ENCODE measurements around the gene CTSH.

The CTSH gene

DNA sequence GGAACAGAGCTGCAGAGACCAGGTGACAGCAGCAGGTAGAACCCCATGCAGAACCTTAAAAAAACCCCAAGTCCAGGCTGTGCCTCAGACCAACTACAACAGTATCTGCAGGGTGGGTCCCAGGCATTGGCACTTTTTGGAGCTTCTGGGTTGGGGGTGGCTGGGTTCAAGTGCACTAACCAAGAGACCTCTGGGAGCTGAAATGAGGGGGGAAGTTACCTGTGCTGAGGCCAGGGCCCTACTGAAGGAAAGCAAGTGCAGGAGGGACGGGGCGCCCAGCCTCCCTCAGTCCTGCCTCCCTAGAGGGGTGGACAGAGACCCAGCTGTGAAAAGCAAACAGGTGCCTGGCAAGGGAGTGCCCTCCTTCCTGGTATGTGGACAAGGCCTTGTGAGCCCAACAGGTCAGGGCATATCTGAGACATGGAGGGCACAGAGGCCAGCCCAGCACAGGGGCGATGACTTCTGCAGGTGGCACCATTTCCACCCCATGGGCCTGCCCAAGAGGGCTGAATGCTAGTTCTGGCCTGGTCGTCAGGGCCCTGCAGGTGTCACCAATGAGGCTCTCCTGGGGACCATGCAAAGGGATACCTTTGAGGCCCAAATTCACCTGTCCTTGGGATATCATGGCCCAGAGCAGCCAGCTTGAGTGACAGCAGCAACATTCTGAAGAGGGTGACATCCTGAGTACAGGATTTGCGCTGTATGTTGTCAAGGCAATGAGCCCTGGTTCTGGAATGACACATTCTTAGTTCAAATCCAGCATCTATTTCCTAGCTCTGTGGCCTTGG lies 18.7 kb downstream of the CTSH start:
- no peak for DNase-seq (ENCODE audit: low read depth, low spot score)
- no peak overlapping the region for H3K27ac ChIP-seq

DNA sequence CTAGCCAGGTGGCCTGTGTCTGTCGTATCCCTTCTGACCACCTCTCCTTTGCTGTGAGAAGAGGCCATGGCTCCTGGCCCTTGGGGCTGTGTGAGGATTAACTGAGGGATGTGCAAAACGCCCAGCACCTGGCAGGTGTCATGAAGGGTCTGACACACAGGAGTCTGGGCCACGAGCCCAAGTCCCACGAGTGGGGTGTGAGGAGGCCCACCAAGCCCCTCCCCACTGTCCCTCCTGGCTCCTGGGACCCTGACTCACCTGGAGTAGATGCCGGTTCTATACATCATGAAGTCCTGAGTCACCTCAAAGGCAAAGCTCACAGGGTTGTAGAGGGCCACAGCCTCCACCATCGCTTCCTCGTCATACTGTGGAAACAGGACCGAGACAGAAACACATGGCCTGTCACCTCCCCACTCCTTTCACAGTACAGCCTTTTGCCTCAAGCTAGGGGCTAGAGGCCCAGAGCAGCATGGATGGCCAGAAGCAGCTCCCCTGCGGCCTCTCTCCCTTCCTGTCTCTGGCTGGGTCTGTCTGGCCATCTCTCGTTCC lies 19.7 kb downstream of the CTSH start:
- no peak for DNase-seq (ENCODE audit: low read depth, low spot score)
- H3K27ac ChIP-seq, result no peak overlapping the region

DNA sequence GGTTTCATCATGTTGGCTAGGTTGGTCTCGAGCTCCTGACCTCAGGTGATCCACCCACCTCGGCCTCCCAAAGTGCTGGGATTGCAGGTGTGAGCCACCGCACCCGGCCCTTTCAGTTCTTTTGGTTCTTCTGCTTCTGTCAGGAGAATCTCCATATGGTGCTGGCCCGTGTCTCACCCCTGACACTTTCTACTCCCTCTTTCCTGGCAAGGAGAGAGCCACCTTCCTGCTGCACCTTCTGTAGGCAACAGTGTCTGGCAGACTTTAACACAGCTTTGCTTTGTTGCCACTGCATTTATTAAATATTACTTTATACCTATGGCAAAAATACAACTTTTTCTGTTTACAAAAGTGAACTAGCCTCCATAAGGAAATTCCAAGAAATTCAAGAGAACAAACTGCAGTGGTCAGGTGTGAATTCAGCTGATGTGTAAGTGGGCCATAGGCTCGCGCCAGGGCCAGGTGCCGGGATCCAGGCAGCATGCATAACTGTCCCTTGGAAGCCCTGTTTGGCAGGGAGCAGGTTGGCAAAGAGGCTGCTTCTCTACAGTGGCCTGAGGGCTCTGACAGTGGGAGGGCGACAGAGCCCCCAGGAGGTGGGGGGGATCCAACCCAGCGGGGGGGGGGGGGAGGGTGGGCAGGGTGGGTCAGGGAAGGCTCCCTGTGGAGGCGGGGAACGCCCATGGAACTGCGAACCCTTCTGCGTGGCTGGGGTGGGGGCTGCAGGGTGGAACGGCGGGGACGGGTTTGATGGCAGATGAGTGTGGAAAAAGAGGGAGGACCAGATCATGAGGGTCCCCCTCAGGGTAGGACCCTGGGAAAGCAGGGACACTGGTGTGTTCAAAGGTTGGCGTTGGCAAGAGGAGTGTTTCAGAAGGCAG lies 21.1 kb downstream of the CTSH start:
- DNase-seq (ENCODE audit: low read depth, low spot score), result no peak
- no peak overlapping the region for H3K27ac ChIP-seq

DNA sequence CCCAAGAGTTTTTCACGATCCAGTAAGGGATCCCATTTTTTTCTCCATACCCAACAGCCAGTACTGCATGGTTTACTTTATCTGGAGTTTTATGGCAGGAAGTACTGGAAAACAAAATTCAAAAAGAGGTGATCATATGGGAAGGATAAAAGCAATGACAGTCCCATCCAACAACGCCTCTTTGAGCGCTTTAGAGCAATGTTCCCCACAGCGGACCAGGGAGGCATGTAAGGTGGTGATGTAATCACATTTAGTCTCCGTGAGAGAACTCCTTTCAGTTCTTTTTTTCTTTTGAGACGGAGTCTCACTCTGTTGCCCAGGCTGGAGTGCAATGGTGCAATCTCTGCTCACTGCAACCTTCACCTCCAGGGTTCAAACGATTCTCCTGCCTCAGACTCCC lies 21.8 kb downstream of the CTSH start:
- no peak overlapping the region for H3K27ac ChIP-seq

DNA sequence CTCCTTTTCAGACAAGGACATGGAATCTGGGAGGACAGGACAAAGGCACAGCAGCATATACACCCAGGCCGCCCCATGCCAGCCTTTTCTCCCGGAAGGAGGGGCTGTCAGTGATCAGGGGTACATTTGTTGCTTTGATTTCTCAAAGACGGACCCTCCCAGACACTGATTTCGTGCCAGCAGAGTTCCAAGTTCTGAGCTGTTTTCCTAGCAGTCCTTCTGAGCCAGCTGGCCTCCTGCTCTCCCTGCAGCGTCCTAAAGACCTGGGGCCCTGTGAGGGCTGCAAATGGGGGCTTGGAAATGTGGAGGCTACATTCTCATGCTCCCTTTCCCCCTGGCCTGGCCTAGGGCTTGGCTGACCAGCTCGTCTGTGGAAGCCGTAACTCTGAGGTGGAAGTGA lies 22.3 kb downstream of the CTSH start:
- no peak overlapping the region for H3K27ac ChIP-seq
- no peak for DNase-seq (ENCODE audit: low read depth, low spot score)

More for the DNA sequence above, 21.8 kb downstream of the CTSH start:
- no peak for DNase-seq (ENCODE audit: low read depth, low spot score)

DNA sequence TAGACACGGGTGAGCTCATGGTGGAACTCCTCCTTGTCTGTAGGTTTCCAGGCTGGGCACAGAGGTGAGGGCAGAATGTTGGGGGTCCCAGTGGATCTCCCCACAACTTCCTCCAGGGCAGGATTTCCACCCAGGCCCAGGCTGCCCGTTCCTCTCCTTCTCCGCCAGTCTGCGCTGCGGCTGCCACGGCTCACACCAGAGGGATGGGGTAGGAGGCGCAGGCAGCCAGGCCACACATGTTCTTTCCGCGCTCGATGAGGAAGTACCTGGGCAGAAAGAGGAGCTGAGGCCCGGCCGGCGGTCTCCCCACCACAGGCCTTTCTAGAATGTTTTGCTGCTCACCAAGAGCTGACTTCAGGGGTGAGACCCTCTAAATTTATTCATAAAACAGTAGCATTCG lies 22.9 kb downstream of the CTSH start:
- no peak for DNase-seq (ENCODE audit: low read depth, low spot score)
- no peak overlapping the region for H3K27ac ChIP-seq

DNA sequence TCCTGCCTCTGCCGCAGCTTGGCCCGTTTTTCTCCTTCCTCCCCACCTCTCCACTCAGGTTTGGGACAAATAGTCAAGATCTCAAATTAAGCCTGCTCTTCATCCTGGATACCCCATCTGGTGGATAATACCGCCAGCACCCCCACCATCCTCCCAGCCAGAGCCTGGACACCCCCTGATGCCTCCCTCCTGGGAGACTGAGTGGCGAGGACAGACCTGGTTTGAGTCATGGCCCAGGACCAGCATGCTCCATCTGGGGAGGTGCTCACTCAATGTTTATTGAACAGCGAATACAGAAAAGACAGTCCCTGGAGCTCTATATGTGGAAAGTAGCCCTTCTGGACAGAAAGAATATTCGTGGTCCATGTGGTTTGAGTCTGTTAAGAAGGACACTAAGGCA lies 23.3 kb downstream of the CTSH start:
- H3K27ac ChIP-seq, result no peak overlapping the region
- no peak for DNase-seq (ENCODE audit: low read depth, low spot score)

DNA sequence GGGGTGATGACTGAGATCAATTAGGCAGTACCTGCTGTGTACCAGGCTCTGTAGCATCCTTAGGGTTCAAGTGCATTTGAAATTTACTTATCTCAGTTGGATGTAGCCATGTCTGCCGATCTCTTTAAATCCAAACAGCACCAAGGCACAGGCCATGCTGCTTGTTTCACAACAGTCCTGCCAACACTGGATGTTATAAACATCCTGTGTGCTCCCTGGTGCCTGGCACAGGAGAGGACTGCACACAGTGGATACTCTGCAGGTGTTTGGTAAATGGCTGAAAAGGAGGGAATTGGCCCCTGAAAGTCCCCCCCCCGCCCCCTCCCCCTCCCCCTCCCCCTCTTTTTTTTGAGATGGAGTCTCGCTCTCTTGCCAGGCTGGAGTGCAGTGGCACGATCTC lies 27.0 kb downstream of the CTSH start:
- H3K27ac ChIP-seq, result no peak overlapping the region
- DNase-seq (ENCODE audit: low read depth, low spot score), result no peak

DNA sequence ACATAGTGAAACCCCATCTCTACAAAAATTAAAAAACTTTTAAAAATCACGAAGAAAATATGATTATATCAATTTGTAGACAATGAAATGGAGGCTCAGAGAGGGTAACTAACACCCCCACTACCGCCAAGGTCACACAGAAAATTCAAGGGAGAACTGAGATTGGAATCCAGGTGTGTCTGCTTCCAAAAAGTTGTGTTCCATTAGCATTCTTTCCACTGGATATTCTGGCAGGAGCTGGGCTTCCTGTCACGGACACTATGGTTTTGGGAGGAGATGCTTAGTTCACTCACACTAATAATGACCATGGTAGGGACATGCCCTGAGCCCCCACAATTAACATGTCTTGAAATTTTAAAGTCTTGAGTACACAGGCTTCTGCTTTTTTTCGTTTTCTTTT lies 28.8 kb downstream of the CTSH start:
- H3K27ac ChIP-seq, result peak overlapping the region; percentile 92
- no peak for DNase-seq (ENCODE audit: low read depth, low spot score)

DNA sequence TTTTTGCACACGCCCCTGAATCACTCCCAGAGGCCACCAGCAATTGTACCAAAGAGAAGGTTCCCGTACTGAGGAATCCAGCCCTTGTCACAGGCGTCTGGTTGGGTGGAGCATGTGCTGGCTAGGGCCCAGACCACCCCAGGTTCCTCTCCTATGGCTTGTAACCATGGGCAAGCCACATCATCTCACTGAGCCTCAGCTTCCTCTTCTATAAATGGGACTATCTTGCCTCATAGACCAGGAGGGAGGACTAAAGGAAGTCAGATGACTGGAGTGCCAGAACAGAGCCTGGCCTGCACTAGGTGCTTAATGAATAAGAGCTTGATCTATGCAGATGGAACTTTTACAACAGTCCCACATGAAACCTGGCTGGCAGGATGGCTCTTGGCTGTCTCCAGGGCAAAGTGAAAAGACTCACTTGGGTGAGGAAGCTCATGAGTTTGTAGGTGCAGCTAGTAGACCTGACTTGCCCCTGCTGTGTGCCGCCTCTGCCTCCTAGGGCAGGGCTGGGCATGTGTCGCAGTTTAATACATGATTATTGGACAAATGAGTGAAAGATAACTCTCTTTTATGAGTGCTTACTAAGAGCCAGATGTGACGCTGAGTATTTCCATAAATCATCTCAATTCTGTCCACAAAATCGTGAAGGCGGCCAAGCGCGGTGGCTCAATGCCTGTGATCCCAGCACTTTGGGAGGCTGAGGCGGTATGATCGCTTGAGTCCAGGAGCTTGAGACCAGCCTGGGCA lies 29.3 kb downstream of the CTSH start:
- peak overlapping the region; percentile 92 for H3K27ac ChIP-seq
- peak; percentile 84 for DNase-seq (ENCODE audit: low read depth, low spot score)

DNA sequence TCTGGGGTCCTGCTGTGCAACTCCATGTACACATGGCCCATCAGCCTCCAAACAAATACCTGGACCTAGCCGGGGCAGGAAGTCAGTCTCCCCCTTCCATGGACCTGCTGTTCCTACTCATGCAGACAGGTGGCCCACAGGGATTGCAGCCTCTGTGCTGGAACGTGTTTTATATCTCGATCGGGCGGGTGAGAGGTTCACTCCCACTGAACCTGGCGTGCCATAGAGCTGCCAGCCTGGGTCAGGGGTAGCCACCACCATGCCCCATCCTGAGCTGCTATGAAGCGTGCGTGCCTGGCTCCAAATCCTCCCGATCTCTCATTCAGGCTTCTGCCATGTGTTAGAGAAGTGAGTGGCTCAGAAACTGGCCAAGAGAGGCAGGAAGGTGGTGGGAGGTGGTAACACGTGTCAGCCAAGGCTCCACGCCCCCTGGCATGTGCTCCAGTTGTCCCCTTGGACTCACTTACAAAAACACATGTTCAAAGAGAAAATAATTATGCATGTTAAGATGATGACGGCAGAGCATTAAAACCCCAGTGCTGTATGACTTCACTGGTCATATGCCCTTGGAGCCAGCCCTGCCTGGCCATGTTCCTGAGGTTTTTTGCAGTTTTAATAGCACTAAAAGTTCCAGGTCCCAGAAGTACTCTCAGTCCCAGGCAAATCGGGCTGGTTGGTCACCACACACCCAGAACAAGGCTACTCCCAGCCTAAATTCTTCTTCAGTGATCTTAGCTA lies 30.6 kb downstream of the CTSH start:
- DNase-seq (ENCODE audit: low read depth, low spot score), result no peak
- peak overlapping the region; percentile 92 for H3K27ac ChIP-seq

DNA sequence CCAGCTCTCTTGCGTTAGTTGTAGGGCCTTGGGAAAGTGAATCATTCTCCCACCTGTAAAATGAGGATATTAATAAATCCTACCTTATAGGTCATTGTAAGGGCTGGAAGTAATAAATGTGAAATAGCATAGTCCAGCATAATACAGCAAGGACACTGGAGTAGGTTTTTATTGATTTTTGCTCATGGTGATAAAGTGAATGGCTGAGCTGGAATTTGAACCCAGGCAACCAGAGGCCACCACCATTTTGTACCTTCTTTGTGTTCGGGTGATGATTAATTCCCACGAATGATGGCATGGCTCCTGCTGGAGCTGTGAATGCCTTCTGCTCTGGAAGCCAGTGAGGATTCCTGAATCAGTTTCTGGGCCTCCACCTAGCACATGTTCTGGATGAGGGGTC lies 31.8 kb downstream of the CTSH start:
- peak overlapping the region; percentile 92 for H3K27ac ChIP-seq
- DNase-seq (ENCODE audit: low read depth, low spot score), result no peak

DNA sequence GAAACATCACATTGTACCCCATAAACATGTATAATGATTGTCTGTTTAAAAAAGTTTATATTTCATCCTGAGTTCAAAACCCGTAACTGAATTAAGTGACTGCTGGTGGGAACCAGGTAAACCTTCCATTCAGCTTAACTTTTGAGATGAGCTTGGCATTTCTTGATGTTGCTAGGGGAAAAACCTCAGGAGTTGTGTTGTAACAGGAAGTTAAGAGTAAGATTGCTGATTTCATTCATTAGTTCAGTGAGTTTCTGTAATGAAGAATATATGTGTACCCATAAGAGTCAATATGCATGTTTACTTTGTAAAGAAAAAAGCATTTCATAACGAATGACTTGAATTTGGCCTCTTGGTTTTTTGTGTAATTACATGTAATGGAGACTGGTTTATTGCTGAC lies 32.5 kb downstream of the CTSH start:
- no peak for DNase-seq (ENCODE audit: low read depth, low spot score)
- peak overlapping the region; percentile 92 for H3K27ac ChIP-seq

DNA sequence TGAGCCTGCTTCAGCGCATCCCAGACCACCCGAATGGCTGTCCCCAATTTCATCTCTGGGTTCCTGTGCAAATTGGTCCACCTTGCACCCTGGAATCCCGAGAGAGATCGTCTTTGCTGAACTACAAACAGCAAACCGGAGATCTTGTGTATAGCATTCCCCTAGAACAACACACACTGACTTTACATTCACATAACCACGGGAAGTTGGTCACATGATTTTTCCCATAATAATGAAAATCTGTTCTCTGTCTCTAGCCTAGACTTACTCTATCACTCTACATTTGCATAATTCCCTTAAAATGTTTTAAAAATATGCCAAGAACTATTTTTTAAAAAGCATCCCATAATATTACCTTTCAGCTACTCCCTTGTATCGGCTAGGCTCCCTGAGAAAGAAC lies 34.6 kb downstream of the CTSH start:
- no peak overlapping the region for H3K27ac ChIP-seq
- DNase-seq (ENCODE audit: low read depth, low spot score), result no peak

DNA sequence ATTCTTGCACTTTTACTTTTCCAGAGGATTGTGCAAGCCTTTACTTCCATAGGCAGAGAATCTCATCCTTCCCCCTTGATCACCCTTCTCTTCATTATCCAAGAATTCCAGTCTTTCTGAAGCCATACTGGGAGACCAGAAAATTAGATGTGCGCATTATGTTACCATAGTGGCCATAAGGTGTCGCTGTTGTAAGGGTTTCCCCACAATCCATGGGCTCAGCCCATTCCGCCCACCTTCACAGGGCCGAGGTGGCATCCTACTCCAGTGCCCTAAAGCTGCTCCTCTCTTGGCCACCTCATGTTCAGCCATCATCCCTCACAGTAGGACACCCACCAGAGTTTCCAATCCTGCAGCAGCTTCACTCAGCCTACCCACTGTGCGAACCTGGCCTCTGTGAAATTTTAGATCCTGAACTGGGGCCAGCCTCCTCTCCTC lies 35.0 kb downstream of the CTSH start:
- H3K27ac ChIP-seq, result no peak overlapping the region
- DNase-seq (ENCODE audit: low read depth, low spot score), result no peak

DNA sequence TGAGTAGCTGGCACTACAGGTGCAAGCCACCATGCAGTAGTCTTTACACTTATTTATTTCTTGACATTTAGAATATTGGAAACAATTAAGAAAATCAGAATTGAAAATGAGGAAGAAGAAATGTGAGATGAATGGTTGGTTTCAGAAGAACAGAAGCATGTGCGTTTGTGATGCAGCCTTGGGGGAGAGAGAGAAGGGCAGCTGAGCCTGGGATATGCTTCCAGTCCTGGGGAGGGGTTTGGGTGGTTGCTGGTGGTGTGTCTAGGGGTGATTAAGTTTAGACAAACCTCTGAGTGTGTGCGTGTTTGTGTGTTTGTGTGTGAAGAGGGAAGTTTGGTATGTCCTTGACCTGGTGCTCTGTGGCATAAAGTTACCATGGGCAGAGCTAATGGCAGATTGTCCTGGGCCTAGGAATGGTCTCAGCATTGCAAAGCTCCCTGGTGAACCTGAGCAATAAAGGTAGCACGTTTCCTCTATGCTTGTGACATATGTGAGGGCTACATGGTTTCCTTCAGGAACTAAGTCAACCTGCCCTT lies 35.6 kb downstream of the CTSH start:
- no peak overlapping the region for H3K27ac ChIP-seq

DNA sequence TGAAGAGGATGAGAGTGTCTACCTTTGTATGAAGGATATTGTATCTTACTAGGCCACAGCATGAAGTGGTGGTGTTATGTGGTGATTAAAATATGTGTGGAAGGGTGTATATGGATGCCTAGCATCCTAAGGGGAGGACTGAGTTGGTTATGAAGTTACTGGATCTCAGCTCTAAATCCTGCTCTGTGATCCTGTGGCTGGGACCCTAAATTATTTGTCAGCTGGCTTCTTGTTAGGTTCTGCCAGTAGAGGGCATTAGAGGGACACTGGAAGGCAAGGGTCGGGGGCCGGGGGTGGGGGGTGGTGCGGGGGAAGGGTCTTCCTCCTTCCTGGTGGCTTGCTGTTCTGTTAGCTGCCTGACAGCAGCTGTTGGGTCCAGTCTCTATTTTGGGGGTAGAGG lies 37.3 kb downstream of the CTSH start:
- DNase-seq (ENCODE audit: low read depth, low spot score), result no peak
- H3K27ac ChIP-seq, result peak overlapping the region; percentile 88

More for the DNA sequence above, 35.6 kb downstream of the CTSH start:
- DNase-seq (ENCODE audit: low read depth, low spot score), result no peak

DNA sequence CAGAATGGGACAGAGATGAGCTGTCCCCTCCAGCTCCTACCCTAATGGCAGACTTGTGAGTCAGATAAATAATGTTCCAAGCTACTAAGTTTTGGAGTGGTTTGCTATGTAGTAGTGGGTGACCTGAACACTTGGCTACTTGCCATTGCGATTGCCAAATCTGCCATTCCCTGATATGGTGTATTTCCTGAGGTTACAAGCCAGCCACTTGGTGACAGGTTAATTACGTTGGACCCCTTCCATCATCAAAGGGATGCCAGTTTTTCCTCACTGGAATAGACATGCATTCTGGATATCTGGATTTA lies 38.6 kb downstream of the CTSH start:
- DNase-seq (ENCODE audit: low read depth, low spot score), result no peak
- H3K27ac ChIP-seq, result peak overlapping the region; percentile 88

DNA sequence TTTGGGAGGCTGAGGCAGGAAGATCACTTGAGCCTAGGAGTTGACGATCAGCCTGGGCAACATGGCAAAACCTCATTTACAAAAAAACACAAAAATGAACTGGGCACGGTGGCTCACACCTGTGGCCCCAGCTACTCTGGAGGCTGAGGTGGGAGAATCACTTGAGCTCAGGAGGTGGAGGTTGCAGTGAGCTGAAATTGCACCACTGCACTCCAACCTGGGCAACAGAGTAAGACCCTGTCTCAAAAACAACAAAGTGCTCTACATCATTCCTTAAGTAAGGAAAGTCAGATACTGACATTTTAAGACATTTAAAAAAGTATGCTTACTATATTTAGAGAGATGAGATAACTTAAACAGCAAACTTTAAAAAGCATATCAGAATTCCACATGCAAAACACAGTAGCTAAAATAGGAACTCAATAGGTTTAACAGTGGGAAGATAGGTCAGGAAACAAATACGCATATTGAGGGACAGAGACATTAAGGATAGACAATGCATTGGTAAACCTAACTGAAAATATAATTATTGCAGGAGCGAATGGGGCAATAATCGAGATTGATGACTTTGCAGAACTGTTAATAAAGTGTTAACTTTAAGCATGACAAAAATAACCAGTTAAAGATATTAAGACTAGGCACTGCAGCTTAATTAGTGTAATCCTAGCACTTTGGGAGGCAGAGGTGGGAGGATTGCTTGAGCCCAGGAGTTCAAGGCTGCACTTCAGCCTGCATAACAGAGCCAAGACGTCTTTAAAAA lies 40.1 kb downstream of the CTSH start:
- no peak for DNase-seq (ENCODE audit: low read depth, low spot score)
- H3K27ac ChIP-seq, result peak overlapping the region; percentile 88

Measured in epithelial cell of prostate (primary cell).